Hepatocyte (in vitro differentiated cells): ENCODE results near the gene SUB1.

Experiments used
- CTCF ChIP-seq: fragments of 200-600 bp; sonication (generic); IDR thresholded peaks from 2 replicates; pipeline ENCODE4 v1.5.1; 2016; ENCODE audit warnings: antibody characterized with exemption, mild to moderate bottlenecking; ENCODE audit not compliant: poor library complexity
- EZH2 ChIP-seq: fragments of 200-600 bp; sonication (generic); IDR thresholded peaks from 2 replicates; pipeline ENCODE4 v1.6.1; 2016; ENCODE audit warnings: antibody characterized with exemption, mild to moderate bottlenecking, borderline replicate concordance
- EZH2phosphoT487 ChIP-seq: fragments of 200-600 bp; sonication (generic); IDR thresholded peaks from one replicate; pipeline ENCODE4 v1.6.1; 2018; ENCODE audit warnings: antibody characterized with exemption, mild to moderate bottlenecking, low read depth, moderate library complexity; ENCODE audit not compliant: unreplicated experiment, severe bottlenecking

- TF ChIP-seq CTCF (no peak), EZH2 (no peak), EZH2phosphoT487 (no peak)
Observed at GRCh38 chr5:32538031-32538547, 47.3 kb upstream of the SUB1 start.
